DOHH2 (cell line): ENCODE measurements around the gene BHLHA15.

Experiments used
- H3F3A ChIP-seq: fragments of 200-600 bp; sonication (generic), shearing (Covaris generic); 2 replicates; pipeline ENCODE4 v1.6.0; 2016; ENCODE audit warnings: antibody characterized with exemption, mild to moderate bottlenecking; ENCODE audit not compliant: control insufficient read depth, insufficient read depth
- H3K27ac ChIP-seq: fragments of 200-600 bp; sonication (generic); 2 replicates; pipeline ENCODE4 v1.5.1; 2014; ENCODE audit warnings: low read depth, mild to moderate bottlenecking, low read length, moderate library complexity
- H3K27me3 ChIP-seq: fragments of 200-600 bp; sonication (generic); 2 replicates; pipeline ENCODE4 v1.6.1; 2014; ENCODE audit warnings: mild to moderate bottlenecking, low read length, mixed read lengths; ENCODE audit not compliant: control insufficient read depth
- H3K36me3 ChIP-seq: fragments of 200-600 bp; sonication (generic); 2 replicates; pipeline ENCODE4 v1.6.1; 2014; ENCODE audit warnings: mild to moderate bottlenecking, low read length, moderate library complexity, mixed read lengths; ENCODE audit not compliant: control insufficient read depth
- H3K4me1 ChIP-seq: fragments of 200-600 bp; sonication (generic); 2 replicates; pipeline ENCODE4 v1.6.1; 2014; ENCODE audit warnings: mild to moderate bottlenecking, low read length, mixed read lengths; ENCODE audit not compliant: control insufficient read depth
- H3K4me2 ChIP-seq: fragments of 200-600 bp; sonication (generic); 2 replicates; pipeline ENCODE4 v1.6.0; 2014; ENCODE audit warnings: mild to moderate bottlenecking, low read length, moderate library complexity
- H3K4me3 ChIP-seq: fragments of 200-600 bp; sonication (generic); 2 replicates; pipeline ENCODE4 v1.5.1; 2014; ENCODE audit warnings: mild to moderate bottlenecking, low read length, mixed read lengths
- H3K79me2 ChIP-seq: fragments of 200-600 bp; sonication (generic); 2 replicates; pipeline ENCODE4 v1.6.1; 2014; ENCODE audit warnings: mild to moderate bottlenecking, low read length, mixed read lengths; ENCODE audit not compliant: control insufficient read depth
- H3K9me2 ChIP-seq: fragments of 200-600 bp; sonication (generic); replicated peaks from 2 replicates; pipeline ENCODE4 v1.6.1; 2014; ENCODE audit warnings: mild to moderate bottlenecking, low read length, mixed read lengths; ENCODE audit not compliant: control insufficient read depth
- H3K9me3 ChIP-seq: fragments of 200-600 bp; sonication (generic); 2 replicates; pipeline ENCODE4 v1.6.1; 2014; ENCODE audit warnings: antibody characterized with exemption, low read length, mixed read lengths; ENCODE audit not compliant: control insufficient read depth, insufficient read depth
- H4K20me1 ChIP-seq: fragments of 200-600 bp; sonication (generic); 2 replicates; pipeline ENCODE4 v1.6.0; 2014; ENCODE audit warnings: low read depth, mild to moderate bottlenecking, antibody characterized with exemption, low read length, moderate library complexity; ENCODE audit not compliant: control insufficient read depth, insufficient read depth
- CTCF ChIP-seq: fragments of 200-600 bp; sonication (generic); IDR thresholded peaks from one replicate; pipeline ENCODE4 v1.5.1; 2014; ENCODE audit warnings: antibody characterized with exemption, mild to moderate bottlenecking, low read depth, low read length; ENCODE audit not compliant: poor library complexity, severe bottlenecking
- EZH2phosphoT487 ChIP-seq: fragments of 200-600 bp; sonication (generic); IDR thresholded peaks from 2 replicates; pipeline ENCODE4 v1.6.1; 2017; ENCODE audit warnings: borderline replicate concordance, mild to moderate bottlenecking, antibody characterized with exemption, low read length, moderate library complexity, mixed read lengths

Gene BHLHA15

GRCh38 chr7:98234429-98235147, 23.3 kb downstream of the BHLHA15 start:
- no peak overlapping the region for H3K27ac ChIP-seq
- H3K4me3 ChIP-seq, result no peak overlapping the region
- no peak overlapping the region for H3K4me2 ChIP-seq
- H3K27me3 ChIP-seq, result no peaks in the 10 kb centered on the region
- H3K79me2 ChIP-seq, result no peaks in the 10 kb centered on the region
- TF ChIP-seq CTCF, result no peak
- no peak for TF ChIP-seq EZH2phosphoT487
- no peaks in the 10 kb centered on the region for H3K36me3 ChIP-seq
- H4K20me1 ChIP-seq, result peaks cover 6% of the 10 kb centered on the region; the same call in 1 of the 2 replicates
- no peaks in the 10 kb centered on the region for H3K4me1 ChIP-seq
- no peaks in the 10 kb centered on the region for H3K9me2 ChIP-seq
- no peaks in the 10 kb centered on the region for H3K9me3 ChIP-seq
- H3F3A ChIP-seq, result 0 out of 2 replicates have a peak, but pooled peaks cover 4% of the 10 kb centered on the region

GRCh38 chr7:98235901-98236300, 24.7 kb downstream of the BHLHA15 start:
- no peaks in the 10 kb centered on the region for H3K9me2 ChIP-seq
- no peaks in the 10 kb centered on the region for H3K9me3 ChIP-seq
- H4K20me1 ChIP-seq, result peaks cover 6% of the 10 kb centered on the region; the same call in 1 of the 2 replicates
- no peaks in the 10 kb centered on the region for H3K79me2 ChIP-seq
- H3K4me2 ChIP-seq, result no peak overlapping the region
- H3K27me3 ChIP-seq, result no peaks in the 10 kb centered on the region
- H3K4me3 ChIP-seq, result no peak overlapping the region
- H3K36me3 ChIP-seq, result no peaks in the 10 kb centered on the region
- H3F3A ChIP-seq, result 0 out of 2 replicates have a peak, but pooled peaks cover 4% of the 10 kb centered on the region
- H3K27ac ChIP-seq, result no peak overlapping the region
- TF ChIP-seq EZH2phosphoT487, result no peak
- TF ChIP-seq CTCF, result no peak
- H3K4me1 ChIP-seq, result no peaks in the 10 kb centered on the region

GRCh38 chr7:98236355-98237185, 25.3 kb downstream of the BHLHA15 start:
- Histone ChIP-seq H3K4me3 (no peak overlapping the region), H3K79me2 (no peaks in the 10 kb centered on the region), H3K27ac (no peak overlapping the region), H3K27me3 (no peaks in the 10 kb centered on the region), H3K9me2 (no peaks in the 10 kb centered on the region), H3K4me2 (no peak overlapping the region), H3K36me3 (no peaks in the 10 kb centered on the region), H4K20me1 (peaks cover 12% of the 10 kb centered on the region), H3F3A (0 out of 2 replicates have a peak, but pooled peaks cover 4% of the 10 kb centered on the region), H3K4me1 (no peaks in the 10 kb centered on the region), H3K9me3 (no peaks in the 10 kb centered on the region)
- no peak for TF ChIP-seq CTCF
